Neural progenitor cell (in vitro differentiated cells): ENCODE measurements around the gene SPINT1. TPM values are rescaled to one million over a fixed set of nuclear protein-coding genes. Genes with fewer than 3 reads are reported as not detected.
A peak's percentile ranks its signal among the peaks of the same experiment; 100 is the strongest.

ENCODE experiments used
- DNase-seq: peaks from one replicate; pipeline ENCODE4 v3.0.0-alpha.2; 2016; ENCODE audit warnings: low spot score
- H2AFZ ChIP-seq: fragments of 200-600 bp; sonication (generic); replicated peaks from 2 replicates; pipeline ENCODE4 v1.6.1; 2016; ENCODE audit warnings: antibody characterized with exemption
- H3F3A ChIP-seq: fragments of 200-600 bp; sonication (generic); 2 replicates; pipeline ENCODE4 v1.6.1; 2016; ENCODE audit warnings: antibody characterized with exemption, low read depth
- H3K27ac ChIP-seq: fragments of 200-600 bp; sonication (generic); 2 replicates; pipeline ENCODE4 v1.5.1; 2016; ENCODE audit warnings: mild to moderate bottlenecking
- H3K27me3 ChIP-seq: fragments of 200-600 bp; sonication (generic); 2 replicates; pipeline ENCODE4 v1.6.1; 2016; ENCODE audit warnings: mild to moderate bottlenecking, moderate library complexity
- H3K36me3 ChIP-seq: fragments of 200-600 bp; sonication (generic); 2 replicates; pipeline ENCODE4 v1.5.1; 2016
- H3K4me1 ChIP-seq: fragments of 200-600 bp; sonication (generic); 2 replicates; pipeline ENCODE4 v1.6.1; 2016; ENCODE audit warnings: mixed run types
- H3K4me2 ChIP-seq: fragments of 200-600 bp; sonication (generic); 2 replicates; pipeline ENCODE4 v1.6.1; 2016
- H3K4me3 ChIP-seq: fragments of 200-600 bp; sonication (generic); 2 replicates; pipeline ENCODE4 v1.5.1; 2016
- H3K79me2 ChIP-seq: fragments of 200-600 bp; sonication (generic); 2 replicates; pipeline ENCODE4 v1.6.1; 2016; ENCODE audit warnings: low read depth
- H3K9ac ChIP-seq: fragments of 200-600 bp; sonication (generic); 2 replicates; pipeline ENCODE4 v1.6.1; 2016
- H3K9me3 ChIP-seq: fragments of 200-600 bp; sonication (generic); 2 replicates; pipeline ENCODE4 v1.5.1; 2016; ENCODE audit warnings: low read depth
- H4K20me1 ChIP-seq: fragments of 200-600 bp; sonication (generic); 2 replicates; pipeline ENCODE4 v1.6.1; 2016; ENCODE audit warnings: low read depth
- H3K27ac Mint-ChIP-seq: 3 replicates; pipeline ENCODE4 v1.8.0; 2021; ENCODE audit warnings: mixed read lengths
- H3K27me3 Mint-ChIP-seq: 2 replicates; pipeline ENCODE4 v1.8.0; 2022; ENCODE audit warnings: low read depth, mild to moderate bottlenecking, inconsistent platforms, moderate library complexity, mixed read lengths; ENCODE audit not compliant: insufficient read depth
- H3K36me3 Mint-ChIP-seq: 3 replicates; pipeline ENCODE4 v1.8.0; 2021; ENCODE audit warnings: mixed read lengths
- H3K4me1 Mint-ChIP-seq: 3 replicates; pipeline ENCODE4 v1.8.0; 2021; ENCODE audit warnings: mixed read lengths
- H3K4me3 Mint-ChIP-seq: 3 replicates; pipeline ENCODE4 v1.8.0; 2021; ENCODE audit warnings: mild to moderate bottlenecking, moderate library complexity, mixed read lengths
- H3K9me3 Mint-ChIP-seq: 3 replicates; pipeline ENCODE4 v1.8.0; 2020; ENCODE audit warnings: mixed read lengths
- EZH2 ChIP-seq: fragments of 200-600 bp; sonication (generic); IDR thresholded peaks from 2 replicates; pipeline ENCODE4 v1.6.1; 2017; ENCODE audit warnings: antibody characterized with exemption, mild to moderate bottlenecking, moderate library complexity
- EZH2phosphoT487 ChIP-seq: fragments of 200-600 bp; sonication (generic); IDR thresholded peaks from 2 replicates; pipeline ENCODE4 v1.6.1; 2017; ENCODE audit warnings: antibody characterized with exemption
- total RNA-seq: library from RNA; depleted of rRNA; stranded (reverse); fragments of >200 nt; gene quantifications from 2 replicates; pipeline ENCODE4 v1.2.3, GENCODE V29; 2015; ENCODE audit warnings: low replicate concordance
- TF ChIP-seq, protein P1 (sequence below): fragments of 200-600 bp; sonication (generic); IDR thresholded peaks from 2 replicates; pipeline ENCODE4 v1.5.1; 2017; ENCODE audit warnings: antibody characterized with exemption, mild to moderate bottlenecking

Gene SPINT1
- total RNA-seq, 1 donor from 2014 or later = 12.0 TPM

DNA sequence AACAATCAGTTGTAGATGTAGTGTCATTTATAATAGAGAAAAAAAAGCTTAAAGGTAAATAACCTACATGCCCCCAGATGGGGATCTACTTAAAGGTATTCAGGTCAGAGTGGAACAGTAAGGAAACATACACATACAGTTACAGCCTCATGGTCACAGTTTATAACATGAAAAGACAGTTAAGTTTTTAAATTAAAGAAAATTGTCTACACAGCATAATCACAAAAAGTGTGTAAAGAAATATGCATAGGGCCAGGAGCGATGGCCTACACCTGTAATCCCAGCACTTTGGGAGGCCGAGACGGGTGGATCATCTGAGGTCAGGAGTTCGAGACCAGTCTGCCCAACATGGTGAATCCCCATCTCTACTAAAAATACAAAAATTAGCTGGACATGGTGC lies 23.4 kb downstream of the SPINT1 start:
- H3K36me3 Mint-ChIP-seq = no peaks in the 10 kb centered on the region

DNA sequence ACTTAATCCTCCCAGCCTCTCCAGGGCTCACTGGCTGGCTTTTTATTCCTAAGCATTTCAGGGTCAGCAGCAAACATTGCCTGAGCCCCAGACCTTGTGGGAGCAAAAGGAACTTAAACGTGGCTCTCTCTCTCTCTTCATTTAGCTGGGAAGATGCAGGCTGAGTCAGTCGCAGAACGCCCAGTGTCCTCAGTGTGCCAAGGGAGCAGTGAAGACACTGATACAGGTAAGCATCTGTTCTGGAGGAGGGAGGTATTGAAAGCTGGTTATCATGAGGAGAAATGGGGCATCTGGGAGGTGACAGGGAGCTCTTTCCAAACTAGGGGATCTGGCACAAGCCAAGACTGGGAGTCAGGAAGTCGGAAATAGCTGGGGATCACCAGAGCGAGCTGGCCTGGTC lies 25.8 kb downstream of the SPINT1 start:
- no peaks in the 10 kb centered on the region for H3K9me3 ChIP-seq
- no peak overlapping the region for H3K27ac ChIP-seq
- H3K27me3 ChIP-seq = peaks cover 27% of the 10 kb centered on the region
- H3K4me2 ChIP-seq = no peak overlapping the region
- no peaks in the 10 kb centered on the region for H3K79me2 ChIP-seq
- Mint-ChIP-seq H3K27me3 (peaks cover 22% of the 10 kb centered on the region), H3K4me1 (peaks cover 4% of the 10 kb centered on the region), H3K36me3 (no peaks in the 10 kb centered on the region), H3K4me3 (no peak overlapping the region), H3K9me3 (no peaks in the 10 kb centered on the region), H3K27ac (no peak overlapping the region)
- TF ChIP-seq EZH2 (no peak), EZH2phosphoT487 (no peak)
- TF ChIP-seq, protein P1, sequence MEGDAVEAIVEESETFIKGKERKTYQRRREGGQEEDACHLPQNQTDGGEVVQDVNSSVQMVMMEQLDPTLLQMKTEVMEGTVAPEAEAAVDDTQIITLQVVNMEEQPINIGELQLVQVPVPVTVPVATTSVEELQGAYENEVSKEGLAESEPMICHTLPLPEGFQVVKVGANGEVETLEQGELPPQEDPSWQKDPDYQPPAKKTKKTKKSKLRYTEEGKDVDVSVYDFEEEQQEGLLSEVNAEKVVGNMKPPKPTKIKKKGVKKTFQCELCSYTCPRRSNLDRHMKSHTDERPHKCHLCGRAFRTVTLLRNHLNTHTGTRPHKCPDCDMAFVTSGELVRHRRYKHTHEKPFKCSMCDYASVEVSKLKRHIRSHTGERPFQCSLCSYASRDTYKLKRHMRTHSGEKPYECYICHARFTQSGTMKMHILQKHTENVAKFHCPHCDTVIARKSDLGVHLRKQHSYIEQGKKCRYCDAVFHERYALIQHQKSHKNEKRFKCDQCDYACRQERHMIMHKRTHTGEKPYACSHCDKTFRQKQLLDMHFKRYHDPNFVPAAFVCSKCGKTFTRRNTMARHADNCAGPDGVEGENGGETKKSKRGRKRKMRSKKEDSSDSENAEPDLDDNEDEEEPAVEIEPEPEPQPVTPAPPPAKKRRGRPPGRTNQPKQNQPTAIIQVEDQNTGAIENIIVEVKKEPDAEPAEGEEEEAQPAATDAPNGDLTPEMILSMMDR = no peak
- no peak overlapping the region for H2AFZ ChIP-seq
- peaks cover 9% of the 10 kb centered on the region for H3F3A ChIP-seq
- peak overlapping the region; percentile 25 for H3K9ac ChIP-seq
- peaks cover 4% of the 10 kb centered on the region for H3K4me1 ChIP-seq
- H3K36me3 ChIP-seq = no peaks in the 10 kb centered on the region
- no peak overlapping the region for H3K4me3 ChIP-seq
- DNase-seq = no peak
- peaks cover 4% of the 10 kb centered on the region for H4K20me1 ChIP-seq

More for the DNA sequence above, 23.4 kb downstream of the SPINT1 start:
- TF ChIP-seq, protein P1 = no peak
- Histone ChIP-seq H3K27me3 (peaks cover 2% of the 10 kb centered on the region), H4K20me1 (no peaks in the 10 kb centered on the region), H3K36me3 (no peaks in the 10 kb centered on the region), H3K9me3 (no peaks in the 10 kb centered on the region), H3K27ac (no peak overlapping the region), H3K9ac (no peak overlapping the region), H2AFZ (no peak overlapping the region), H3K4me1 (no peaks in the 10 kb centered on the region), H3K79me2 (no peaks in the 10 kb centered on the region), H3K4me3 (no peak overlapping the region), H3K4me2 (no peak overlapping the region), H3F3A (no peaks in the 10 kb centered on the region)
- no peak for DNase-seq
- Mint-ChIP-seq H3K27me3 (peaks cover 12% of the 10 kb centered on the region), H3K9me3 (no peaks in the 10 kb centered on the region), H3K4me3 (no peak overlapping the region), H3K4me1 (no peaks in the 10 kb centered on the region), H3K27ac (no peak overlapping the region)

DNA sequence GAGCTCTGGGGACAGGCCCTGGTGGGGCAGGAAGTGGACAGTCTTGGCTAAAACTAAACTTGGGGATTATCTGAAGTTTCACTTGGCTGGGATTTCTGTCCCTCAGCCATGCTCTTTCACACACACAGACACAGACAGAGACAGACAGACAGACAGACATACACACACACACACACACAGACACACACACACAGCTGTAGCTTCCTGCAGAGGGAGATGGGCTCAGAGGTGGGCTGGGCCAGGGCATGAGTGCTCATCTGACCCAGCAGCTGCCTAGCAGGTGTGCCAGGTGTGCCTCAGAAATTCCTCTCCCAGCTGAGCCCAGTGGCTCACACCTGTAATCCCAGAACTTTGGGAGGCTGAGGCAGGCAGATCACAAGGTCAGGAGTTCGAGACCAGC lies 26.9 kb downstream of the SPINT1 start:
- H3K27ac ChIP-seq = no peak overlapping the region
- no peak for DNase-seq
- H3K27ac Mint-ChIP-seq = no peak overlapping the region

More for the DNA sequence above, 26.9 kb downstream of the SPINT1 start:
- Histone ChIP-seq H3K4me2 (no peak overlapping the region), H2AFZ (no peak overlapping the region), H3K27me3 (peaks cover 29% of the 10 kb centered on the region), H3K4me1 (peaks cover 4% of the 10 kb centered on the region), H3K9me3 (no peaks in the 10 kb centered on the region), H3K4me3 (no peak overlapping the region), H3K9ac (no peak overlapping the region), H3K79me2 (no peaks in the 10 kb centered on the region), H3K36me3 (no peaks in the 10 kb centered on the region), H3F3A (peaks cover 9% of the 10 kb centered on the region), H4K20me1 (peaks cover 4% of the 10 kb centered on the region)
- no peaks in the 10 kb centered on the region for H3K36me3 Mint-ChIP-seq
- no peaks in the 10 kb centered on the region for H3K9me3 Mint-ChIP-seq
- H3K4me3 Mint-ChIP-seq = peak overlapping the region; percentile 22
- H3K27me3 Mint-ChIP-seq = peaks cover 23% of the 10 kb centered on the region
- no peak for TF ChIP-seq EZH2
- no peak for TF ChIP-seq EZH2phosphoT487
- TF ChIP-seq, protein P1 = no peak
- peaks cover 5% of the 10 kb centered on the region for H3K4me1 Mint-ChIP-seq
